Gastrocnemius medialis (tissue), 4 donors: ENCODE measurements around the gene SLC45A2. TPM values are rescaled to one million over a fixed set of nuclear protein-coding genes. Genes with fewer than 3 reads are reported as not detected.
"Not testable (repeated sequence)": the region's sequence is repeated elsewhere in the genome, so short reads cannot be mapped to it uniquely, and the experiment has no call there.

Source experiments
- ATAC-seq, 2 donors: fragments of 150-250 bp; one replicate each; pipeline ENCODE4 v1.9.1; 2016
- DNase-seq, 2 donors: peaks; one replicate each; pipeline ENCODE4 v3.0.0-alpha.2; 2019
- H3K27ac ChIP-seq, 4 donors: fragments of 200-600 bp; sonication (generic); 1 replicate in 1 of 4; 2 replicates in 3 of 4; pipeline ENCODE4 v1.5.1; 2016 to 2018; ENCODE audit warnings: mild to moderate bottlenecking in 2 of 4, moderate library complexity in 1 of 4
- H3K27me3 ChIP-seq, 3 donors: fragments of 200-600 bp; sonication (generic) in 2 of 3; 1 replicate in 1 of 3; 2 replicates in 2 of 3; pipeline versions ENCODE4 v1.5.1 to v1.6.0; 2016 to 2019; ENCODE audit warnings: mild to moderate bottlenecking in 1 of 3, moderate library complexity in 1 of 3
- H3K36me3 ChIP-seq, 2 donors: fragments of 200-600 bp; sonication (generic) in 1 of 2; one replicate each; pipeline ENCODE4 v1.5.1; 2017 to 2018
- H3K4me1 ChIP-seq, 2 donors: fragments of 200-600 bp; sonication (generic) in 1 of 2; one replicate each; pipeline ENCODE4 v1.5.1; 2016 to 2017; ENCODE audit warnings: mild to moderate bottlenecking in 2 of 2
- H3K4me3 ChIP-seq, 4 donors: fragments of 200-600 bp; sonication (generic) in 3 of 4; 1 replicate in 1 of 4; 2 replicates in 3 of 4; pipeline ENCODE4 v1.5.1; 2016 to 2019; ENCODE audit warnings: mild to moderate bottlenecking in 2 of 4
- H3K9me3 ChIP-seq, 3 donors: fragments of 200-600 bp; sonication (generic) in 2 of 3; 1 replicate in 1 of 3; 2 replicates in 2 of 3; pipeline ENCODE4 v1.5.1; 2016 to 2019
- POLR2A ChIP-seq, 2 donors: fragments of 450-650 bp; IDR thresholded peaks; one replicate each; pipeline ENCODE4 v1.6.1; 2017; ENCODE audit warnings: antibody characterized with exemption in 2 of 2, mild to moderate bottlenecking in 2 of 2, moderate library complexity in 2 of 2
- in situ Hi-C, 4 donors: fragments of 200-750 bp; cut with MboI; loops; one replicate each; pipeline versions ENCODE4 v1.15.0 to v1.8.0; 2017; ENCODE audit warnings: low sequenced_read_pairs in 4 of 4
- intact Hi-C: fragments of 100-400 bp; cut with DNase I; formaldehyde crosslinking; loops from one replicate; pipeline ENCODE4 v1.15.1; 2023; ENCODE audit warnings: low total_unique reads
- total RNA-seq, 4 donors: library from RNA; depleted of rRNA; stranded (reverse); fragments of >200 nt; gene quantifications; one replicate each; pipeline versions ENCODE4 v1.1.0 to v1.2.3, GENCODE V29; 2016
- TF ChIP-seq, protein P1 (sequence below), 5 experiments: fragments of 450-650 bp in 3 of 5; fragments of 200-600 bp in 2 of 5; sonication (generic) in 2 of 5; IDR thresholded peaks in 4 of 5; conservative IDR thresholded peaks in 1 of 5; 1 replicate in 4 of 5; 2 replicates in 1 of 5; pipeline ENCODE4 v1.5.1; 2016 to 2019; ENCODE audit warnings: antibody characterized with exemption in 5 of 5, mild to moderate bottlenecking in 3 of 5, moderate library complexity in 3 of 5

The SLC45A2 gene, protein sequence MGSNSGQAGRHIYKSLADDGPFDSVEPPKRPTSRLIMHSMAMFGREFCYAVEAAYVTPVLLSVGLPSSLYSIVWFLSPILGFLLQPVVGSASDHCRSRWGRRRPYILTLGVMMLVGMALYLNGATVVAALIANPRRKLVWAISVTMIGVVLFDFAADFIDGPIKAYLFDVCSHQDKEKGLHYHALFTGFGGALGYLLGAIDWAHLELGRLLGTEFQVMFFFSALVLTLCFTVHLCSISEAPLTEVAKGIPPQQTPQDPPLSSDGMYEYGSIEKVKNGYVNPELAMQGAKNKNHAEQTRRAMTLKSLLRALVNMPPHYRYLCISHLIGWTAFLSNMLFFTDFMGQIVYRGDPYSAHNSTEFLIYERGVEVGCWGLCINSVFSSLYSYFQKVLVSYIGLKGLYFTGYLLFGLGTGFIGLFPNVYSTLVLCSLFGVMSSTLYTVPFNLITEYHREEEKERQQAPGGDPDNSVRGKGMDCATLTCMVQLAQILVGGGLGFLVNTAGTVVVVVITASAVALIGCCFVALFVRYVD
- total RNA-seq = not detected

DNA sequence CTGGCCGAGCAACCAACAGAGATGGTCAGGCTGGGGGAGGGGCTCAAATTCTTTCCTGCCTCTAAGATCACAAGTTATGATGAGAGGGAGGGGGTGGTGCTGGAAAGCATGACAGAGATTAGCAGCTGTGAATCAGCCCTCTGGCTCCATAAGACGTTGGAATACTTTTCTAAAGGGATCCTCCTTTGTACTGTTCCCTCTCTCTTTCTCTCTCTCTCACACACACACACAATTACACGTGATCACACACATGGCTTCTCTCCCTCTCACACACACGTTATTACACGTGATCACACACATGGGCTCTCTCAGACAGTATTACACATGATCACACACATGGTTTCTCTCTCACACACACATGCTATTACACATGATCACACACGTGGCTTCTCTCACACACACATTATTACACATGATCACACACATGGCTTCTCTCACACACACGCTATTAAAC, at the start of gene SLC45A2:
SLC45A2 (minus strand) TSS at position 23 of the 454 bp plus-strand sequence. CDS start 110 bp downstream, outside the sequence.
- ATAC-seq = no peak
- intact Hi-C loops = no loop called here
- Histone ChIP-seq H3K4me3 (no peak within 1 kb of the TSS), H3K27ac (no peak within 1 kb of the TSS), H3K4me1 (no peaks in the 10 kb centered on the region), H3K27me3 (no peaks in the 10 kb centered on the region), H3K9me3 (no peaks in the 10 kb centered on the region), H3K36me3 (peaks cover 0 to 25% of the 10 kb centered on the region in 2 donors)
- DNase-seq = no peak
- TF ChIP-seq POLR2A (IDR thresholded peaks at IDR 0.05) = no peak
- TF ChIP-seq, protein P1, sequence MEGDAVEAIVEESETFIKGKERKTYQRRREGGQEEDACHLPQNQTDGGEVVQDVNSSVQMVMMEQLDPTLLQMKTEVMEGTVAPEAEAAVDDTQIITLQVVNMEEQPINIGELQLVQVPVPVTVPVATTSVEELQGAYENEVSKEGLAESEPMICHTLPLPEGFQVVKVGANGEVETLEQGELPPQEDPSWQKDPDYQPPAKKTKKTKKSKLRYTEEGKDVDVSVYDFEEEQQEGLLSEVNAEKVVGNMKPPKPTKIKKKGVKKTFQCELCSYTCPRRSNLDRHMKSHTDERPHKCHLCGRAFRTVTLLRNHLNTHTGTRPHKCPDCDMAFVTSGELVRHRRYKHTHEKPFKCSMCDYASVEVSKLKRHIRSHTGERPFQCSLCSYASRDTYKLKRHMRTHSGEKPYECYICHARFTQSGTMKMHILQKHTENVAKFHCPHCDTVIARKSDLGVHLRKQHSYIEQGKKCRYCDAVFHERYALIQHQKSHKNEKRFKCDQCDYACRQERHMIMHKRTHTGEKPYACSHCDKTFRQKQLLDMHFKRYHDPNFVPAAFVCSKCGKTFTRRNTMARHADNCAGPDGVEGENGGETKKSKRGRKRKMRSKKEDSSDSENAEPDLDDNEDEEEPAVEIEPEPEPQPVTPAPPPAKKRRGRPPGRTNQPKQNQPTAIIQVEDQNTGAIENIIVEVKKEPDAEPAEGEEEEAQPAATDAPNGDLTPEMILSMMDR (IDR thresholded peaks at IDR 0.05 in 4 of 5, conservative IDR thresholded peaks at IDR 0.05 in 1 of 5) = no peak
- in situ Hi-C loops = loop anchor here in 2 of 4 donors (25.0 kb wide), 1 partner anchor 478 kb away; no protein-coding TSS in a partner anchor

DNA sequence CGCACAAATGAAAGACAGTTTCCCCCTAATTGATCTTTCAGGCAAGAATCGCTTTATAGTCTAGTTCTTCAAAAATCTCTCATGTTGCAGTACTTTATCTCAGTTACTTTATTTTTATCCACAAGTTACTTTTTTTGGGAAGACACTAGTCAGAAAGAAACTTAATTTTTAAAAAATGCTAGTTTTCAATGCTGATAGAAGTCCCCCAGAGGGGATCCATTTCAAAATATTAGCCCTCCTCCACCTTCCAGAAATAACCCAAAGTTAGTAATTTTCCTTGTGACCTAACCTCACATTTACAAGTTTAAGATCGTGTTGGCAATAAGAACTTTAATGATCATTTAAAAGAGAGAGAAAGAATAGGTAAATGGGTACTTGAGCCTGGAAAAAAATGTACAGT, 47.5 kb upstream of the SLC45A2 start:
- Histone ChIP-seq H3K4me1 (no peaks in the 10 kb centered on the region), H3K27me3 (no peaks in the 10 kb centered on the region), H3K36me3 (peaks cover 0 to 9% of the 10 kb centered on the region in 2 donors), H3K4me3 (no peak overlapping the region), H3K27ac (no peak overlapping the region), H3K9me3 (no peaks in the 10 kb centered on the region)
- in situ Hi-C loops = no loop called here
- TF ChIP-seq, protein P1 (IDR thresholded peaks at IDR 0.05 in 4 of 5, conservative IDR thresholded peaks at IDR 0.05 in 1 of 5) = no peak
- no peak for TF ChIP-seq POLR2A (IDR thresholded peaks at IDR 0.05)
- ATAC-seq = no peak
- intact Hi-C loops = no loop called here
- no peak for DNase-seq

DNA sequence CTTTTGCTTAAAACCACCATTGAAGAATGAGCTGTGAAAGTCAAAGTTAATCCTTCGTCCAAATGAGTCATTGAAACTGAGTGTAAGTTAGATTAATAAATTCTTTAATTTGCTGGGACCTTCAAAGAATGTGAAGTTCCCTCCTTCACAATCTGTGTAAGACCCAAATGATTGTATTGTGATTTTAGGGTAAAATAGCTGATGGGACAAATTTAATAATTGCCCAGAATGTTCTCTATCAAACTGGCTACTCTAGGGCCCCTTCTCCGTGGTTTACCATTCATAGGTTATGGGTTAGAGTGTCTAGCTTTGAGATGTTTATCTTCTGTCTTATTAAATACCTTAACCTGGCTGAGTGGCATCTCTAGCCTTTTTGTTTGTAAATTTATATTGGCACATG, 46.6 kb upstream of the SLC45A2 start:
- Histone ChIP-seq H3K9me3 (no peaks in the 10 kb centered on the region), H3K27ac (no peak overlapping the region), H3K4me1 (no peaks in the 10 kb centered on the region), H3K4me3 (no peak overlapping the region), H3K36me3 (peaks cover 0 to 9% of the 10 kb centered on the region in 2 donors), H3K27me3 (no peaks in the 10 kb centered on the region)
- in situ Hi-C loops = no loop called here
- TF ChIP-seq, protein P1 (IDR thresholded peaks at IDR 0.05 in 4 of 5, conservative IDR thresholded peaks at IDR 0.05 in 1 of 5) = no peak
- DNase-seq = no peak
- intact Hi-C loops = no loop called here
- ATAC-seq = no peak

DNA sequence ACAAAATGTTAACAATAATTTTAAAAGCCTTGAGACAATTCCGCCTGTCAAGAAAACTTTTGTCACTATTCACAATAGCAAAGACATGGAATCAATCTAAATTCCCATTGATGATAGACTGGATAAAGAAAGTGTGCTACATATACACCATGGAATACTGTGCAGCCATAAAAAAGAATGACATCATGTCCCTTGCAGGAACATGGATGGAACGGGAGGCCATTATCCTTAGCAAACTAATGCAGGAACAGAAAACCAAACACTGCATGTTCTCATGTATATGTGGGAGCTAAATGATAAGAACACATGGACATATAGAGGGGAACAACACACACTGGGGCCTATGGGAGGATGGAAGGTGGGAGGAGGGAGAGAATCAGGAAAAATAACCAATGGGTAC, 46.1 kb upstream of the SLC45A2 start:
- H3K27ac ChIP-seq, DNase-seq, H3K27me3 ChIP-seq, H3K4me1 ChIP-seq, ATAC-seq, H3K36me3 ChIP-seq, in situ Hi-C loops, H3K4me3 ChIP-seq, H3K9me3 ChIP-seq, intact Hi-C loops: not testable (repeated sequence)

DNA sequence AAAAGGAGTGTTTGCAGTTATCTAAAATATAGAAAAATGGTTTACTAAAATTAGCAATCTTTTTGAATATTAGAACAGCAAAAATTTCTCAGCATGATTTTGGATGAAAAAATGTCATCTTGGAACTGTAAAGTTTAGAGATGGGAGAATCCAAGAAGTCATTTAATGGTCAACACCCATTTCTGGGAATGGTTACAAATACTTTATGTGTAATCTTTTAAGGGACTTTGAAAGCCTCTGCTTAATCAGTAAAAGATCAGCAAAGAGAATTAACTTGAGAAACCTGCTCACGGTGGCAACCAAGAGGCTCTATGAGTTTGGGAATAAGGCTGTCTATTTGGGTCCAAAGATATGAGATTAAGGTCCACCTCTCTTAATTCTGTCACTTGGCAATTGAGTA, 45.6 kb upstream of the SLC45A2 start:
- no peak overlapping the region for H3K27ac ChIP-seq
- TF ChIP-seq POLR2A (IDR thresholded peaks at IDR 0.05) = no peak
- TF ChIP-seq, protein P1 (IDR thresholded peaks at IDR 0.05 in 4 of 5, conservative IDR thresholded peaks at IDR 0.05 in 1 of 5) = no peak

More for the DNA sequence above, 45.6 kb upstream of the SLC45A2 start:
- intact Hi-C loops (no loop called here), in situ Hi-C loops (no loop called here)
- peaks cover 0 to 6% of the 10 kb centered on the region in 2 donors for H3K36me3 ChIP-seq
- H3K9me3 ChIP-seq = no peaks in the 10 kb centered on the region
- no peak overlapping the region for H3K4me3 ChIP-seq
- H3K27me3 ChIP-seq = no peaks in the 10 kb centered on the region
- no peak for ATAC-seq
- no peaks in the 10 kb centered on the region for H3K4me1 ChIP-seq
- DNase-seq = no peak
